ENCODE results near the gene USF1.
"Not testable (repeated sequence)": the region's sequence is repeated elsewhere in the genome, so short reads cannot be mapped to it uniquely, and the experiment has no call there.

The USF1 gene

GRCh38 chr1:161019751-161020495 lies 25.9 kb downstream of the USF1 start:
- H3K27ac ChIP-seq (ENCODE audit: insufficient read depth, low read depth, low read length, poor library complexity, severe bottlenecking) = no peak overlapping the region
- 5 to 8% methylated on average over 10 of the region's 10 CpGs for WGBS, 2 experiments
- peaks cover 6% of the 10 kb centered on the region for H3K4me1 ChIP-seq (ENCODE audit: control insufficient read depth, insufficient read depth, low read length)
- peak overlapping the region; percentile 78 for H3K4me3 ChIP-seq (ENCODE audit: insufficient read depth, low read depth, low read length)
- no peaks in the 10 kb centered on the region for H3K9me3 ChIP-seq (ENCODE audit: control insufficient read depth, low read length)
- no peaks in the 10 kb centered on the region for H3K36me3 ChIP-seq (ENCODE audit: control insufficient read depth, insufficient read depth, low read length)
- H3K27me3 ChIP-seq (ENCODE audit: control insufficient read depth, insufficient read depth, low read length, poor library complexity, severe bottlenecking) = no peaks in the 10 kb centered on the region

DNA sequence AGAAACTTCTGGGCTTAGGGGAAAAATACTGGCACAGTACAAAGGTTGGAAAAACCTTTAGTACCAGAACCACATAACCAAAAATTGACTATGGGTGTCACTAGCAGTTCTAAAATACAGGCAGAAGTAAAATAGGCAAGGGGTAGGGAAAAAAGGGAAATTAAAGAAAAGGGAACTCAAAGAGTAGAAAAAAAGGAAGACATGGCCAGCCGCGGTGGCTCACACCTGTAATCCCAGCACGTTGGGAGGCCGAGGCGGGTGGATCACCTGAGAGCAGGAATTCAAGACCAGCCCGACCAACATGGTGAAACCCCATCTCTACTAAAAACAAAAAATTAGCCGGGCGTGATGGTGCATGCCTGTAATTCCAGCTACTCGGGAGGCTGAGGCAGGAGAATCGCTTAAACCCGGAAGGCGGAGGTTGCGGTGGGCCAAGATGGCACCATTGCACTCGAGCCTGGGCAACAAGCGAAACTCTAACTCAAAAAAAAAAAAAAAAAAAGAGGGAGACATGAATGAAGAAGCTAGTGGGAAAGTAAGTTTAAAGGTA lies 26.6 kb downstream of the USF1 start:
- H3K4me1 ChIP-seq (ENCODE audit: control insufficient read depth, insufficient read depth, low read length); H3K27me3 ChIP-seq (ENCODE audit: control insufficient read depth, insufficient read depth, low read length, poor library complexity, severe bottlenecking); H3K4me3 ChIP-seq (ENCODE audit: insufficient read depth, low read depth, low read length); H3K36me3 ChIP-seq (ENCODE audit: control insufficient read depth, insufficient read depth, low read length); H3K9me3 ChIP-seq (ENCODE audit: control insufficient read depth, low read length); H3K27ac ChIP-seq (ENCODE audit: insufficient read depth, low read depth, low read length, poor library complexity, severe bottlenecking): not testable (repeated sequence)
- 91 to 93% methylated on average over 14 to 15 of the region's 15 CpGs for WGBS, 2 experiments

GRCh38 chr1:161018631-161018930 lies 27.2 kb downstream of the USF1 start:
- H3K27ac ChIP-seq (ENCODE audit: insufficient read depth, low read depth, low read length, poor library complexity, severe bottlenecking) = no peak overlapping the region
- WGBS, 2 experiments = 92 to 93% methylated on average over 1 of the region's 1 CpG
- no peak overlapping the region for H3K4me3 ChIP-seq (ENCODE audit: insufficient read depth, low read depth, low read length)
- H3K9me3 ChIP-seq (ENCODE audit: control insufficient read depth, low read length) = no peaks in the 10 kb centered on the region
- H3K4me1 ChIP-seq (ENCODE audit: control insufficient read depth, insufficient read depth, low read length) = peaks cover 6% of the 10 kb centered on the region
- H3K27me3 ChIP-seq (ENCODE audit: control insufficient read depth, insufficient read depth, low read length, poor library complexity, severe bottlenecking) = no peaks in the 10 kb centered on the region
- no peaks in the 10 kb centered on the region for H3K36me3 ChIP-seq (ENCODE audit: control insufficient read depth, insufficient read depth, low read length)

DNA sequence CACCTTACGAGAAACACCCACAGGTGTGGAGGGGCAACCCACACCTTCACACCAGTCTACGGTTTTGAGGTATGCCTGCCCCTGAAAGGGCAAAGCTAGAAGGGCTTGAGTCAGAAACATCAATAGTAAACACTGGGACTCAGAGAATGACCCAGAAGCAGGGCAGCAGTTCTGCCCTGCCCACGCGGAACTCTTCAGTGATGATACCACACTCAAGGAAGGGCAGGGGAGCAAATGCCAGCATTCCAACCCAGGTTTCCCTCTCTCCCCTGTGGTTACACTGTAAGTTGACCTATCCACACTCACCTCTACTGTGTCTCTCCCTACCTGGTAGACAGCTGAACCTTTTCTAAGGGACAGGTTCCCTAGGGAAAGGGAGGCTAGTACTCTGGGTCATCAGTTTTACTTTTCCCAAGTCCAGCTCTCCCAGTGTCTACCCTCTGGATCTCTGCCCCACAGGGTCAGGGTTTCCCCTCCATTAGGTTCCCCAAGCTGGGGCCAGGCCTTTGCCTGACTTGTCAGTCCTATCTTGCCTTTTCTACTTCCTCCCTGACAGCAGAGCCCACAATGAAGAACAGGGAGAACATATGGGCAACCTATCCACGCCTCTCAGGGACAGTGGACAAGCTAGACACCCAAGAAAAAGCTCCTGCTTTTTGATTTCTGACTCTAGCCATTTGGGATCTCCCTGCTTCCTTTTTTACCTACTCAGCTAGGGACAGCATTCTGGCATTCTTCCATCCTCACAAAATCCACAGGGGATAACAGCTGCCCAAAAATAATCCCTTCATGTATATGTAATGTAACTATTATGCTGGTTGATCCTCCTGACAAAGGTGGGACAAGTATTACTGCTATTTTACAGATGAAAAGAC lies 27.8 kb downstream of the USF1 start:
- 81 to 86% methylated on average over 5 of the region's 5 CpGs for WGBS, 2 experiments
- Histone ChIP-seq H3K4me1 (ENCODE audit: control insufficient read depth, insufficient read depth, low read length) (peaks cover 6% of the 10 kb centered on the region), H3K4me3 (ENCODE audit: insufficient read depth, low read depth, low read length) (no peak overlapping the region), H3K36me3 (ENCODE audit: control insufficient read depth, insufficient read depth, low read length) (no peaks in the 10 kb centered on the region), H3K27ac (ENCODE audit: insufficient read depth, low read depth, low read length, poor library complexity, severe bottlenecking) (no peak overlapping the region), H3K27me3 (ENCODE audit: control insufficient read depth, insufficient read depth, low read length, poor library complexity, severe bottlenecking) (no peaks in the 10 kb centered on the region), H3K9me3 (ENCODE audit: control insufficient read depth, low read length) (no peaks in the 10 kb centered on the region)

- H3K36me3 ChIP-seq (ENCODE audit: control insufficient read depth, insufficient read depth, low read length); H3K4me3 ChIP-seq (ENCODE audit: insufficient read depth, low read depth, low read length); H3K9me3 ChIP-seq (ENCODE audit: control insufficient read depth, low read length); H3K4me1 ChIP-seq (ENCODE audit: control insufficient read depth, insufficient read depth, low read length); H3K27me3 ChIP-seq (ENCODE audit: control insufficient read depth, insufficient read depth, low read length, poor library complexity, severe bottlenecking); H3K27ac ChIP-seq (ENCODE audit: insufficient read depth, low read depth, low read length, poor library complexity, severe bottlenecking): not testable (repeated sequence)
- 68 to 70% methylated on average over 3 to 6 of the region's 7 CpGs for WGBS, 2 experiments
Observed at GRCh38 chr1:161017181-161017580, 28.6 kb downstream of the USF1 start.

- H3K4me3 ChIP-seq (ENCODE audit: insufficient read depth, low read depth, low read length); H3K27ac ChIP-seq (ENCODE audit: insufficient read depth, low read depth, low read length, poor library complexity, severe bottlenecking); H3K9me3 ChIP-seq (ENCODE audit: control insufficient read depth, low read length); H3K27me3 ChIP-seq (ENCODE audit: control insufficient read depth, insufficient read depth, low read length, poor library complexity, severe bottlenecking); H3K4me1 ChIP-seq (ENCODE audit: control insufficient read depth, insufficient read depth, low read length); H3K36me3 ChIP-seq (ENCODE audit: control insufficient read depth, insufficient read depth, low read length): not testable (repeated sequence)
- 93 to 95% methylated on average over 1 of the region's 1 CpG for WGBS, 2 experiments
Observed at GRCh38 chr1:161016683-161017082, 29.1 kb downstream of the USF1 start.

GRCh38 chr1:161013488-161014230 lies 32.1 kb downstream of the USF1 start:
- Histone ChIP-seq H3K4me1 (ENCODE audit: control insufficient read depth, insufficient read depth, low read length) (peaks cover 6% of the 10 kb centered on the region), H3K27me3 (ENCODE audit: control insufficient read depth, insufficient read depth, low read length, poor library complexity, severe bottlenecking) (no peaks in the 10 kb centered on the region), H3K36me3 (ENCODE audit: control insufficient read depth, insufficient read depth, low read length) (no peaks in the 10 kb centered on the region), H3K9me3 (ENCODE audit: control insufficient read depth, low read length) (no peaks in the 10 kb centered on the region), H3K27ac (ENCODE audit: insufficient read depth, low read depth, low read length, poor library complexity, severe bottlenecking) (no peak overlapping the region), H3K4me3 (ENCODE audit: insufficient read depth, low read depth, low read length) (no peak overlapping the region)
- WGBS, 2 experiments = 80 to 81% methylated on average over 15 of the region's 15 CpGs

GRCh38 chr1:161013131-161013487 lies 32.7 kb downstream of the USF1 start:
- Histone ChIP-seq H3K27me3 (ENCODE audit: control insufficient read depth, insufficient read depth, low read length, poor library complexity, severe bottlenecking) (no peaks in the 10 kb centered on the region), H3K9me3 (ENCODE audit: control insufficient read depth, low read length) (no peaks in the 10 kb centered on the region), H3K4me1 (ENCODE audit: control insufficient read depth, insufficient read depth, low read length) (peaks cover 5% of the 10 kb centered on the region), H3K4me3 (ENCODE audit: insufficient read depth, low read depth, low read length) (no peak overlapping the region), H3K36me3 (ENCODE audit: control insufficient read depth, insufficient read depth, low read length) (no peaks in the 10 kb centered on the region), H3K27ac (ENCODE audit: insufficient read depth, low read depth, low read length, poor library complexity, severe bottlenecking) (no peak overlapping the region)

GRCh38 chr1:161012420-161012819 lies 33.4 kb downstream of the USF1 start:
- WGBS, 2 experiments = 89 to 94% methylated on average over 2 of the region's 3 CpGs
- H3K27ac ChIP-seq (ENCODE audit: insufficient read depth, low read depth, low read length, poor library complexity, severe bottlenecking) = no peak overlapping the region
- H3K4me1 ChIP-seq (ENCODE audit: control insufficient read depth, insufficient read depth, low read length) = no peaks in the 10 kb centered on the region
- H3K9me3 ChIP-seq (ENCODE audit: control insufficient read depth, low read length) = no peaks in the 10 kb centered on the region
- no peaks in the 10 kb centered on the region for H3K36me3 ChIP-seq (ENCODE audit: control insufficient read depth, insufficient read depth, low read length)
- H3K27me3 ChIP-seq (ENCODE audit: control insufficient read depth, insufficient read depth, low read length, poor library complexity, severe bottlenecking) = no peaks in the 10 kb centered on the region
- no peak overlapping the region for H3K4me3 ChIP-seq (ENCODE audit: insufficient read depth, low read depth, low read length)

GRCh38 chr1:161009602-161010211 lies 36.1 kb downstream of the USF1 start:
- WGBS, 2 experiments = 92 to 94% methylated on average over 7 of the region's 7 CpGs
- Histone ChIP-seq H3K9me3 (ENCODE audit: control insufficient read depth, low read length) (no peaks in the 10 kb centered on the region), H3K4me3 (ENCODE audit: insufficient read depth, low read depth, low read length) (no peak overlapping the region), H3K36me3 (ENCODE audit: control insufficient read depth, insufficient read depth, low read length) (no peaks in the 10 kb centered on the region), H3K27me3 (ENCODE audit: control insufficient read depth, insufficient read depth, low read length, poor library complexity, severe bottlenecking) (no peaks in the 10 kb centered on the region), H3K27ac (ENCODE audit: insufficient read depth, low read depth, low read length, poor library complexity, severe bottlenecking) (no peak overlapping the region), H3K4me1 (ENCODE audit: control insufficient read depth, insufficient read depth, low read length) (no peaks in the 10 kb centered on the region)
